Neuronal stem cell (in vitro differentiated cells): ENCODE data around the gene ELP5.
A peak's percentile ranks its signal among the peaks of the same experiment; 100 is the strongest.

ENCODE experiments used
- DNase-seq: peaks from one replicate; pipeline ENCODE4 v3.0.0-alpha.2; 2013; ENCODE audit warnings: low spot score
- H2AFZ ChIP-seq: one replicate; pipeline ENCODE4 v1.6.1; 2013; ENCODE audit warnings: mild to moderate bottlenecking, low read length, inconsistent platforms
- H2AK5ac ChIP-seq: 2 replicates; pipeline ENCODE4 v1.6.1; 2013; ENCODE audit warnings: low read depth, mild to moderate bottlenecking, inconsistent platforms, low read length, moderate library complexity, mixed read lengths
- H2BK120ac ChIP-seq: 2 replicates; pipeline ENCODE4 v1.6.1; 2013; ENCODE audit warnings: low read depth, mild to moderate bottlenecking, inconsistent platforms, low read length, moderate library complexity, mixed read lengths
- H2BK12ac ChIP-seq: one replicate; pipeline ENCODE4 v1.6.1; 2013; ENCODE audit warnings: low read length, inconsistent platforms
- H2BK15ac ChIP-seq: 2 replicates; pipeline ENCODE4 v1.6.1; 2013; ENCODE audit warnings: mild to moderate bottlenecking, low read length, inconsistent platforms, mixed read lengths
- H2BK5ac ChIP-seq: one replicate; pipeline ENCODE4 v1.6.1; 2013; ENCODE audit warnings: inconsistent platforms, mild to moderate bottlenecking, low read length, moderate library complexity
- H3K14ac ChIP-seq: one replicate; pipeline ENCODE4 v1.6.1; 2013; ENCODE audit warnings: low read length, inconsistent platforms
- H3K18ac ChIP-seq: 2 replicates; pipeline ENCODE4 v1.6.1; 2013; ENCODE audit warnings: low read length, inconsistent platforms
- H3K23ac ChIP-seq: 2 replicates; pipeline ENCODE4 v1.6.1; 2013; ENCODE audit warnings: low read depth, mild to moderate bottlenecking, mixed read lengths, low read length, inconsistent platforms; ENCODE audit not compliant: poor library complexity
- H3K27ac ChIP-seq: replicated peaks from 3 replicates; pipeline ENCODE4 v1.5.1; 2013; ENCODE audit warnings: low read length, inconsistent platforms
- H3K27me3 ChIP-seq, 3 experiments: 2 replicates each; pipeline ENCODE4 v1.6.1; 2013; ENCODE audit warnings: low read length in 3 of 3, mild to moderate bottlenecking in 2 of 3, inconsistent platforms in 1 of 3, low read depth in 1 of 3, mixed read lengths in 1 of 3, moderate library complexity in 1 of 3; ENCODE audit not compliant: control insufficient read depth in 3 of 3, insufficient read depth in 3 of 3
- H3K36me3 ChIP-seq, 2 donors: replicated peaks in 1 of 2; 2 replicates each; pipeline ENCODE4 v1.6.1; 2013; ENCODE audit warnings: low read length in 2 of 2; ENCODE audit not compliant: control insufficient read depth in 2 of 2, insufficient read depth in 2 of 2
- H3K4ac ChIP-seq: 2 replicates; pipeline ENCODE4 v1.6.1; 2013; ENCODE audit warnings: inconsistent platforms, mild to moderate bottlenecking, low read length, moderate library complexity
- H3K4me1 ChIP-seq, 2 donors: 1 replicate in 1 of 2; 2 replicates in 1 of 2; pipeline ENCODE4 v1.6.1; 2013; ENCODE audit warnings: low read length in 2 of 2, low read depth in 1 of 2; ENCODE audit not compliant: control insufficient read depth in 2 of 2, insufficient read depth in 1 of 2
- H3K4me2 ChIP-seq: one replicate; pipeline ENCODE4 v1.6.1; 2013; ENCODE audit warnings: mild to moderate bottlenecking, low read length, inconsistent platforms; ENCODE audit not compliant: insufficient read depth, poor library complexity, severe bottlenecking
- H3K4me3 ChIP-seq, 2 donors: 2 replicates each; pipeline ENCODE4 v1.5.1; 2013; ENCODE audit warnings: low read length in 2 of 2, mild to moderate bottlenecking in 2 of 2, inconsistent platforms in 1 of 2, moderate library complexity in 1 of 2
- H3K79me1 ChIP-seq: one replicate; pipeline ENCODE4 v1.6.1; 2013; ENCODE audit warnings: low read depth, mild to moderate bottlenecking, inconsistent platforms, low read length, moderate library complexity
- H3K9ac ChIP-seq: one replicate; pipeline ENCODE4 v1.6.1; 2013; ENCODE audit warnings: mild to moderate bottlenecking, low read depth, low read length, inconsistent platforms; ENCODE audit not compliant: poor library complexity
- H3K9me3 ChIP-seq, 2 donors: replicated peaks in 1 of 2; 2 replicates each; pipeline versions ENCODE3 to v1.6.1; 2013; ENCODE audit warnings: low read length in 2 of 2, mild to moderate bottlenecking in 2 of 2, inconsistent platforms in 1 of 2, low read depth in 1 of 2, mixed read lengths in 1 of 2, moderate library complexity in 1 of 2; ENCODE audit not compliant: control insufficient read depth in 2 of 2, insufficient read depth in 1 of 2
- H4K8ac ChIP-seq: one replicate; pipeline ENCODE4 v1.6.1; 2013; ENCODE audit warnings: low read depth, mild to moderate bottlenecking, inconsistent platforms, low read length, moderate library complexity
- H4K91ac ChIP-seq: one replicate; pipeline ENCODE4 v1.6.1; 2013; ENCODE audit warnings: low read length, low read depth, mild to moderate bottlenecking, inconsistent platforms; ENCODE audit not compliant: poor library complexity
- WGBS, 2 donors: extraction: QIAGEN DNeasy Blood & Tissue Kit; methylation state at CpG; one replicate each; pipeline ENCODE4 v1.1.7; 2013; ENCODE audit warnings: missing lambda C conversion rate in 2 of 2, mixed read lengths in 1 of 2; ENCODE audit not compliant: insufficient read length in 2 of 2, insufficient replicate concordance in 1 of 2; ENCODE audit errors: extremely low coverage in 2 of 2; 5-methylcytosine and 5-hydroxymethylcytosine counted together

ELP5 gene

DNA sequence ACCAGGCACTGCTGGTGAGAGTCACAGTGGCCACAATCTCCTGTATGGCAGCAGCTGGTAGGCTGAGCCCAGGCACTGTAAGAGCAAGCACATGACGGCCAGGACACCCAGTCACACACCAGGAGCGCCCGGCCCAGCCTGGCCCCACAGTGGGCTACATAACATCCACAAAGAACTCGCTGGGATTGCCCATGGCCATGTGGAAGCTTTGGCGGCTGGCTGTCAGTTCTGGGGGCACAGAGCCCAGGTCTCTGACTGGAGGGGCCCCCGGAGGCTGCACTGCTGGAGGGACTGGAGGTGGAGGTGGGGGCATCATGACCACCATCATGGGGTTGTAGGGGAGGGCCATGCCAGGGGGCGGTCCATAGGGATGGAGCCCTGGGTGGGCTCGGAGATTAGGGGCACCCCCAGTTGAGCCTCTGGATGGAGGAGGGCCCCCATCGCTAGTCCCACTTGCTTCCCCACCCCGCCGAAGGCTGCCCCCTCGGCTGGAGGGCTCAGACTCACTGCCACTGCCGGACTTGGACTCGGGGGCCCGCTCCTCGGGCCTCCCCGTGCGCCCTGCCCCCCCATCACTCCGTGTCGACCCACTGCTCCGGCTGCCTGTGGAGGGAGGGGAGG is 26.2 kb upstream of the ELP5 start:
- no peaks in the 10 kb centered on the region for H3K9me3 ChIP-seq
- no peak overlapping the region for H2BK12ac ChIP-seq
- H3K27ac ChIP-seq, result no peak overlapping the region
- H3K36me3 ChIP-seq, result peaks cover 82 to 100% of the 10 kb centered on the region in 2 donors
- H3K79me1 ChIP-seq, result peaks cover 13% of the 10 kb centered on the region
- no peak overlapping the region for H4K8ac ChIP-seq
- H3K4me2 ChIP-seq, result no peak overlapping the region
- H3K27me3 ChIP-seq, result no peaks in the 10 kb centered on the region
- no peak overlapping the region for H4K91ac ChIP-seq
- no peak overlapping the region for H2AFZ ChIP-seq
- H3K4me1 ChIP-seq, result peaks cover 0 to under 1% of the 10 kb centered on the region in 2 donors
- H3K4ac ChIP-seq, result no peak overlapping the region
- H2BK15ac ChIP-seq, result no peak overlapping the region
- H3K14ac ChIP-seq, result no peak overlapping the region
- H2BK5ac ChIP-seq, result no peak overlapping the region
- no peak overlapping the region for H3K18ac ChIP-seq
- H3K9ac ChIP-seq, result no peak overlapping the region
- WGBS, 2 donors, result no CpG with 5 or more reads among the region's 21 CpGs
- no peak overlapping the region for H3K4me3 ChIP-seq
- DNase-seq, result no peak
- no peak overlapping the region for H3K23ac ChIP-seq
- no peak overlapping the region for H2AK5ac ChIP-seq
- H2BK120ac ChIP-seq, result no peak overlapping the region

DNA sequence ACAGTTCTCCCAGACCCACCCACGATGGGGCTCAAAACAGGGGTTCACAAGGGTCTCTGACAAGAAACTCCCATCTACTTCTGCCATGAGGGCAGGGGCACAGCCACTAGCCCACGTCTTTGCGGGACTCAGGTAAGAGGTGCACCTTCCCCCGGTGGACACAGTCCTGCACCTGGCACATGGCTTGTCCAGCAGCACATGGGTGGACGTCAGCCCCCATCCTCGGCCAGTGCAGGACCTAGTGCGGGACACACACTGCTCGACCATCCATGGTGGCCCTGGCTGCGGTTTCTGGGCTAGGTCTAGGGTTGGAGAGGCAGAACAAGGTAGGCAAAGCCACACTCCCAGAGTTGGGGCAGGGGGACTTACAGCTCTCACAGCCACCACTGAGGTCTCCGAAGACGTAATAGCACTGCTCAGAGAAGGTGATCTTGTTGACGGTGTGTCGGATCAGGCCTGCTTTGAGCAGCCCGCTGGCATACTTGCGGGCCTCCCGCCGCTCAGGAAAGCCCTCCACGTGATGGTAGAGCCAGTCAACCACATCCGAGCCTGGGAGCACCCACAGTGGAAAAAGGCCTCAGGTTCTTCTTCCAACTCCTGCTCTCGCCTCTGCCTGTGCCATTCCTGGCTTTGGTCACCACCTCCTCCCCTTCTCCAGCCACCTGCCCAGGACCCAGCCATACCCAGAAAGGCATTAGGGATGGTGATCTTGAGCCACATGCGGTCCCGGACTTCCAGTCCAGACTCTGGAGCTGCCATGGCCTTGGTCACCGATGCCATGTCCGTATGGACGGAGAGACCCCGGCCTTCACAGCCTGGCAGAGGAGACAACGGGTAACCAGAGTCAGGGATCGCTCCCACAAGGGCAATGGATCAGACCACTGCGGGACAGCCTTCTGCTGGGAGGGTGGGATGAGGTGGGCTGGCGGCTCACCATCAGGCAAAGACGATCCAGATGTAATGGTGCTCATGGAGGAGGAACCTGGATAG is 25.0 kb upstream of the ELP5 start:
- no peak overlapping the region for H3K4me3 ChIP-seq
- no peak overlapping the region for H3K4me2 ChIP-seq
- H2BK15ac ChIP-seq, result no peak overlapping the region
- no peaks in the 10 kb centered on the region for H3K27me3 ChIP-seq
- no peak overlapping the region for H3K23ac ChIP-seq
- no peak overlapping the region for H4K8ac ChIP-seq
- peaks cover 13% of the 10 kb centered on the region for H3K79me1 ChIP-seq
- no peaks in the 10 kb centered on the region for H3K9me3 ChIP-seq
- peaks cover 0 to 2% of the 10 kb centered on the region in 2 donors for H3K4me1 ChIP-seq
- H3K27ac ChIP-seq, result no peak overlapping the region
- H3K14ac ChIP-seq, result no peak overlapping the region
- no peak overlapping the region for H3K18ac ChIP-seq
- no peak overlapping the region for H2BK120ac ChIP-seq
- peaks cover 78 to 93% of the 10 kb centered on the region in 2 donors for H3K36me3 ChIP-seq
- no peak overlapping the region for H4K91ac ChIP-seq
- no peak overlapping the region for H2AK5ac ChIP-seq
- H2AFZ ChIP-seq, result no peak overlapping the region
- H3K4ac ChIP-seq, result no peak overlapping the region
- no peak overlapping the region for H2BK12ac ChIP-seq
- WGBS, 2 donors, result no CpG with 5 or more reads among the region's 31 CpGs
- no peak overlapping the region for H3K9ac ChIP-seq
- DNase-seq, result no peak
- H2BK5ac ChIP-seq, result no peak overlapping the region

DNA sequence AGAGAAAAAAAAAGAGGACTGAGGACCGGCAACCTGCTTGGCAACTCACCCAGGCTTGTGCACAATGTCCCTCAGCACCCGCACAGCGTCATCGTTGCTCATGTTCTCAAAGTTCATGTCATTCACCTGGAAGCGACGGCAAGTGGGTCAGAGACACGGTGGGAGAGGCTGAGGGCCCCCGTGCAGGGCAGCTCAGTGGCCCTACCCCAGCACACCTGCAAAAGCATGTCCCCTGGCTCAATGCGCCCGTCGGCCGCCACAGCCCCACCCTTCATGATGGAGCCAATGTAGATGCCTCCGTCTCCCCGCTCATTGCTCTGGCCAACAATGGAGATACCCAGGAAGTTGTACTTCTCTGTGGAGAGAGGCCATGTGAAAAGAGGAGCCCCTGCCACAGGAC is 23.1 kb upstream of the ELP5 start:
- Histone ChIP-seq H3K4ac (no peak overlapping the region), H3K18ac (no peak overlapping the region), H3K79me1 (peaks cover 13% of the 10 kb centered on the region), H3K9ac (no peak overlapping the region), H2BK12ac (no peak overlapping the region), H3K9me3 (no peaks in the 10 kb centered on the region), H2BK120ac (no peak overlapping the region), H3K27me3 (no peaks in the 10 kb centered on the region), H3K14ac (no peak overlapping the region), H2AK5ac (no peak overlapping the region), H2BK5ac (peak overlapping the region; percentile 53), H2BK15ac (no peak overlapping the region), H3K23ac (peak overlapping the region; percentile 43), H4K91ac (no peak overlapping the region), H3K4me2 (no peak overlapping the region), H2AFZ (no peak overlapping the region), H4K8ac (no peak overlapping the region), H3K36me3 (peaks cover 60 to 80% of the 10 kb centered on the region in 2 donors), H3K4me1 (peaks cover 6 to 7% of the 10 kb centered on the region in 2 donors), H3K27ac (no peak overlapping the region), H3K4me3 (no peak overlapping the region)
- WGBS, 2 donors, result no CpG with 5 or more reads among the region's 14 CpGs
- DNase-seq, result no peak

DNA sequence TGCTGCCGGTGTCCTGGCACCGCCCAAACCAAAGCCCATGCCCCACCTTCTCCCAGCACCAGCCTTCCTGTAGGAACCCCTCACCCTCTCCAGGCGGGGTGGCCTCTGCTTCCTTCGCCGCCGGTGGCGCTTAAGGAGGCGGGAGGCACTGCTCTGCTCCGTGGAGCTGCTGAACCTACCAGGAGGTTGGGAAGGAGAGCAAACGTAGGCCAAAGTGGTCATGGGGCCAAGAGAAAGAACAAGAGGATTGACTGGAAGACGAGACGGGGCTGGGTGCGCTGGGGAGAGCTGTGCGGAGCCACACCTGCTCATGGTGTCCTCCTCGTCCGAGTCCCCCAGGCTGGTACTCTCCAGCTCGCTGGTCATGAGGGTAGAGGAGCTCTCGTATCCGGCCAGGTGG is 22.5 kb upstream of the ELP5 start:
- Histone ChIP-seq H3K4me3 (no peak overlapping the region), H3K27ac (no peak overlapping the region)
- WGBS, 2 donors, result no CpG with 5 or more reads among the region's 19 CpGs

More for the DNA sequence above, 22.5 kb upstream of the ELP5 start:
- H3K4me1 ChIP-seq, result peaks cover 7 to 8% of the 10 kb centered on the region in 2 donors
- no peak overlapping the region for H4K8ac ChIP-seq
- H3K27me3 ChIP-seq, result no peaks in the 10 kb centered on the region
- no peak overlapping the region for H2AFZ ChIP-seq
- no peak overlapping the region for H3K4me2 ChIP-seq
- no peak overlapping the region for H2AK5ac ChIP-seq
- H3K79me1 ChIP-seq, result peaks cover 14% of the 10 kb centered on the region
- no peak for DNase-seq
- H2BK15ac ChIP-seq, result no peak overlapping the region
- no peak overlapping the region for H3K18ac ChIP-seq
- H4K91ac ChIP-seq, result no peak overlapping the region
- peaks cover 55 to 75% of the 10 kb centered on the region in 2 donors for H3K36me3 ChIP-seq
- no peak overlapping the region for H2BK120ac ChIP-seq
- H3K23ac ChIP-seq, result no peak overlapping the region
- no peak overlapping the region for H2BK12ac ChIP-seq
- H3K14ac ChIP-seq, result no peak overlapping the region
- no peak overlapping the region for H3K9ac ChIP-seq
- H3K9me3 ChIP-seq, result no peaks in the 10 kb centered on the region
- no peak overlapping the region for H3K4ac ChIP-seq
- peak overlapping the region; percentile 53 for H2BK5ac ChIP-seq
